HG03060 (cell line): ENCODE data around the gene TNRC6B.
"Not testable (repeated sequence)": the region's sequence is repeated elsewhere in the genome, so short reads cannot be mapped to it uniquely, and the experiment has no call there.

Experiments used
- ATAC-seq: cut with Tn5 transposase; IDR thresholded peaks from one replicate; pipeline ENCODE4 v1.9.1; 2021; ENCODE audit warnings: low read depth, moderate number of reproducible peaks; ENCODE audit not compliant: unreplicated experiment

The TNRC6B gene

DNA sequence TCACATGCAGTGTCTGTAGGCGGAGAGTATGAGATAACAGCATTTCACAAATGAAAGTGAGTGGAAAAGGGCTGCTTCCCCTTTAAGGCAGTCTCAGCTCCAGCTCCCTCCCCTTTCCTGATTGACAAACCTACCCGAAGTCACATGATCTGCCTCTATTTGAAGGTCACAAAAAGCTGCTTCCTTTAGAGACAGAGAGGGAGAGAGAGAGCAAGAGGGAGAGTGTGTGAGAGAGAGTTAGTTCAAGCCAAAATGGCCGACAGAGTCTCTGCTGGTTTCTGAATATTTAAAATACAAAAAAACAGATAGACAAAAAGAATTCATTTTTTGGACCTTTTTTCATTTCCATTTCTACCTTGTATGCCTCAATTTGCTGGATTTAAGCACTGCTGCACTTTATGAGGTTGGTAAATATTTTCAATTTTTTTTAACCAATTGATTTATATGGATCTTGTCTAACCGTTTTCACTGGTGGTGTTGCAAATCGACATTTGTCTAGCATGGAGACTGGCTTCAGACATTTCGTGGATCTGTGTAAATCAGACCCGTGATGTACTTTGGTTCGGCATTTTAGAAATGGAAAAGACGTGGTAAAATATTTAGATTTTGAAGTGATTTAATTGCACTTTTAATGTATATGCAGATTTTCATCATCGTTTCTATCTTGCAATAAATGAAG is at the start of gene TNRC6B:
Gene TNRC6B (plus strand): TSS at position 188 of the 679 bp plus-strand sequence. CDS start 211 bp downstream, at position 399.
- ATAC-seq = peak; percentile 75

DNA sequence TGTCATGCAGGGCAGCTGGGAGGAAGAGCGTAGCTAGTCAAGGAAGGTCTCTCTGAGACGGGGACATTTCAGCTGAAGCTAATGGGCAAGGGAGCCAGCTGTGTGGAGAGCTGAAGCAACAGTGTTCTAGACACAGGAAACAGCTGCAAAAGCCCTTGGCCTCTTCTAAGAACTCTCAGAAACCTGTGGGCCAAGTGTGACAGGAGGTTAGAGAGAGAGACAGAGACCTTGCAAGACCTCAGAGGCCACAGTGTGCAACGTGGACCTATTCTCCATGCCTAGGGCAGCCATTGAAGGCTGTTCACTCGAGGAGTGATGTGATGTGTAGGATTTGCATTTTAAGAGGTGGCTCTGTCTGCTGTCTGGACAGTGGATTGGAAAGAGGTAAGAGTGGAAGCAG is 48.7 kb upstream of the TNRC6B start:
- no peak for ATAC-seq

DNA sequence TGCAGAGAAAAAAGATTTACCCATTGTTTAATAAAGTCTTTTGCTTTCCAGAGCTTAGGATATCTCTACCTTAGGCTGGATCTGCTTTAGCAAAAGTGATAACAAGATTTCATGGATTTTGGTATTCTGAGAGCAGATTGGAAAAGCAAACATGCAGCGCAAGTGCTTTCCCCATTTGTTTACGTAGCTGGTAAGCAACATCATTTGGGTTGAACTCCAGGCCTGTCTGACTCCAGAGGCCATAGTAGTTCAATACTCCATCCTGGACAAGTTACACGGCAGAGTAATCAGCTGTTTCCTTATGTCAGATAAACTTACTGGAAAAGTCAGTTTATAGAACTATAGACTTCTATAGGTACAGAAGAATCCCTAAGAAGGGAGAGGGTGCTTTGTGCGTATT is 40.6 kb upstream of the TNRC6B start:
- no peak for ATAC-seq

GRCh38 chr22:40138866-40139265 is 38.9 kb upstream of the TNRC6B start:
- no peak for ATAC-seq

DNA sequence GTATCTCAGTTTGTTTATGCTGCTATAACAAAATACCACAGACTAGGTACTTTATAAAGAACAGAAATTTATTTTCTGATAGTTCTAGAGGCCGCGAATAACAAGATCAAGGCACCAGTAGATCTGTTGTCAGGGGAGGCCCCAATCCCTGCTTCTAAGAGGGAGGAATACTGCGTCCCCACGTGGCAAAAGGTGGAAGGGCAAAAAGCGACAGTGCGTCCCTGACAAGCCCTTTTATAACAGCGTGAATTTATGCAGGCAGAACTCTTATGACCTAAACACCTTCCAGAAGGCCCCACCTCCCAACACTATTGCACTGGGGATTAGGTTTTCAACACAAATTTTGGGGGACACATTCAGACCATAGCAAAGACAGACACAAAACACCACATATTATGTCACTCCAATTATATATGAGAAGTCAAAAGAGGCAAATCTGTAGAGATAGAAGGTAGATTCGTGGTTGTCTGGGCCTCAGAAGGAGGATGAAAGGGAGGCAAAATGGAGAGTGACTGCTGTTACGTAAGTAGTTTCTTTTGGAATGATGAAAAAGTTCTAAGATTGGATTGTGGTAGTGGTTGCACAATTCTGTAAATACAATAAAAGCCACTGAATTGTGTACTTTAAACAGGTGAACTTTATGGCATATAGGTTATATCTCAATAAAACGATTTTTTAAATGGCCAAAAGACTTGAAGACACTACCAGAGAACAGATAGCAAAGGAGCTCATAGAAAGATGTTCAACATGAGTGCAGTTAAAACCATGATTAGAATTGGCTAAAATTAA is 30.1 kb upstream of the TNRC6B start:
- no peak for ATAC-seq

GRCh38 chr22:40153192-40153591 is 24.5 kb upstream of the TNRC6B start:
- ATAC-seq = no peak

DNA sequence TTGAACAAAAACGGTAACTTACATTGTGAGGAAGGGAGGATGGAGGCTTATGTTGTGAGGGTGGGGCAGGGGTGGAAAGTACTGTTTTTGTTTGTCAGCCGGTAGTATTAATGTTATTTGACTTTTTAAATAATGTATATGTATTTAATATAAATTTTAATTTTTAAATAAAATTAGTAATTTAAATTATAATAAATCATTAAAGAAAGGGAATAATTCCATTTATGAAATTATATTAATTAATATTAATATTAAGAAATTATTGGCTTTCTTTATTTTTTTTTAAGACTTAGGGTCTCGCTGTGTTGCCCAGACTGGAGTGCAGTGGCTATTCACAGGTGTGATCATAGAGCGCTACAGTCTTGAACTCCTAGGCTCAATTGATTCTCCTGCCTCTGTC is 24.0 kb upstream of the TNRC6B start:
- no peak for ATAC-seq

DNA sequence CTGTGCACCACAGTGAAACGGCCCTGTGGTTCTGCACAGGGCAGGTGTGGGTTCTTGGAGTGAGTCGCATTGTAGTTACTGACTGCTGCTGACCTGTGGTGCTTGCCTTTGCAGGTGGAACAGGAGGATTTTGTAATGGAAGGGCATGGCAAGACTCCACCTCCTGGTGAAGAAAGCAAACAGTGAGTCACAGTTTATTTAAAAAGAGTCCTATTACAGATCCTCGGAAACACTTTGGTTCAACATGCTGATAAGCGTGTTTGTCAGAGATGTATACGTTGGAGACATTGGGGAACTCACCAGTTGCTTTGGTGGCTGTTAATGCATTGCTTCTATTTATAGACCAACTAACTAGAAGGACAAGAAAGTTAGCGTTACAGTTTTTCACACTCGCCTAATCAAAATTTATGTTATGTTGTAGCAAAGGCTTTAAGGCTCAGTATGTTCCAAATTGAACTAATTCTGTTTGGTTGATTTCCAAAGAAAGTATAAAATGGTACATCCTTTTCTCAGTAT is 21.7 kb upstream of the TNRC6B start:
- ATAC-seq = no peak

DNA sequence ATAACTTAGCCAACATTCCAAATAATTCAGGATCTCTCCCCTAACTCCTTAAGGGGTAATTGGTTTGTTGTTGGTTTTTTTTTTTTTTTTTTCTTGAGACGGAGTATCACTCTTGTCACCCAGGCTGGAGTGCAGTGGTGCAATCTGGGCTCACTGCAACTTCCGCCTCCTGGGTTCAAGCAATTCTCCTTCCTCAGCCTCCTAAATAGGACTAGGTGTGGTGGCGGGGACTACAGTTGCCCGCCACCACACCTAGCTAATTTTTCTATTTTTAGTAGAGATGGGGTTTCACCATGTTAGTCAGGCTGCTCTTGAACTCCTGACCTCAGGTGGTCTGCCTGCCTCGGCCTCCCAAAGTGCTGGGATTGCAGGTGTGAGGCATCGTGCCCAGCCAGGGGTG is 21.0 kb upstream of the TNRC6B start:
- not testable (repeated sequence) for ATAC-seq

DNA sequence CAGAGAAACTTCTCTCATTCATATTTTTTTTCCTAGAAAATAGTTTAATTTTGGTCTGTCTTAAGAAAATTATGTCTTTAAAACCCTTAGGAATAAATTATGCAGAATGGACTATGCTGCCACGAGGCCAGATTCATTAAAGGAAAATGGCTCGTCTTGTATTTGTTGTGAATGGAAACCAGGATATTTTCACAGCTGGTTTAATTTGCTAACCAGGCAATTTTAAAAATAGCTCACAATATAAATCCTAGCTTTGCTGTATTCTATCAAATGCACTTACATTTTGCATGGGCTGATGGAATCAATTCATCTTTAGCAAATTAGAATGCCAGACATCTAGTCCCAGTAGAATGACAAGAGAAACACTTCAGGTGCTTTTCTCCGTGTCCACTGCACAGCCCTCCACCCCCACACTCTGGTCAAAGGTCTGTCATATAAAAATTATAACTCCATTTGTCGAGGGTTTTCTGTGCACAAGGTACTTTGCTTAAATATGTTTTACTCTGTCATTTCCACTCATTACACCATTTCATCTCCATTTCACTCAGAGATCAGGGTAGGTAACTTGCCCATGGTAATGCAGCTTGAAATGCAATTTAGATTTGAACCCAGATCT is 20.3 kb upstream of the TNRC6B start:
- ATAC-seq = no peak

DNA sequence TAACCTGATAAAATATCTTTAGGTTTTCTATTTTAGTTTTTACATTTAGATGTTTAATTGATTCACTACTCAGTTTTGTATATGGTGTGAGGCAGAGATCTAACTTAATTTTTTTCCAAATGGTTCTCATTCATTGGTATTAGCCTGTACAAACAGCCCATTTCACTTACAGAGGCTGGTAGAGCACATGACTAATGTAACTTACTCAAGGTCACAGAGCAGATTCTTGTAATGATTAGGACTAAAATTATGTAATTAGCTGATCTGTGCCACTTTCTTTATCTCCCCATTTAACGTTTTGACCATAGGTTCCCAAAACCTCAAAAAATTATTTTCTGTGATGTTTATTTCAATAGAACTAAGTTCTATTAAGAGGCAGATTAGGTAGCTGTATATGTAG is 16.5 kb upstream of the TNRC6B start:
- no peak for ATAC-seq

DNA sequence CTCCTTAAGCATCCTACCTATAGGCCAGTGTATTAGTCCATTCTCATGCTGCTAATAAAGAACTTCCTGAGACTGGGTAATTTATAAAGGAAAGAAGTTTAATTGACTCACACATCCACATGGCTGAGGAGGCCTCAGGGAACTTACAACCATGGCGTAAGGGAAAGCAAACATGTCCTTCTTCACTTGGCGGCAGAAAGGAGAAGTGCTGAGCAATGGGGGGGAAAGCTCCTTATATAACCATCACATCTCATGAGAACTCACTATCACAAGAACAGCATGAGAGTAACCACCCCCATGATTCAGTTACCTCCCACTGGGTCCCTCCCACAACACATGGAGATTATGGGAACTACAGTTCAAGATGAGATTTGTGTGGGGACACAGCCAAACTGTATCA is 12.2 kb upstream of the TNRC6B start:
- not testable (repeated sequence) for ATAC-seq

GRCh38 chr22:40175611-40176244 is 2.0 kb upstream of the TNRC6B start:
- ATAC-seq = no peak

GRCh38 chr22:40176921-40177737 is 596 bp upstream of the TNRC6B start:
- ATAC-seq = no peak

- no peak for ATAC-seq
Measured at GRCh38 chr22:40178417-40179409, 988 bp downstream of the TNRC6B start.

GRCh38 chr22:40179526-40179925 is 1.8 kb downstream of the TNRC6B start:
- ATAC-seq = no peak

- ATAC-seq = no peak
Measured at GRCh38 chr22:40180403-40180802, 2.7 kb downstream of the TNRC6B start.

DNA sequence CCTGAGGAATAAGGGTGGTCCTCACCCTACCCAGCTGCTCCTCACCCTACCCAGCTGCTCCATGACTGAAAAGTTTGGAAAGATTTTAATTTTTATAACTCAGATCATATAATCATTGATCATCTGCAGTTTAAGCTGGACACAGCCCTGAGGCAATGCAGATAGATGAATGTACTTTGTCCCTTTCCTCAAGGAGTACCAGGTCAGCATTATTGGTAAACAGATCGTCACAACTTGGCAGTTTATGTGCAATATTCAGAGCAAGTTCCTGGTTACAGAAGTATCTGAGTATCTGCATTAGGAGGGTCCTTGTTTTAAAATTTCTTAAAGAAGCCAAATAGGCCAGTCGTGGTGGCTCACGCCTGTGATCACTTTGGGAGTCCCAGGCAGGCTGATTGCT is 3.6 kb downstream of the TNRC6B start:
- no peak for ATAC-seq
